GM23338 (cell line): ENCODE data around the gene NTM. TPM values are rescaled to one million over a fixed set of nuclear protein-coding genes. Genes with fewer than 3 reads are reported as not detected.

Experiments used
- ATAC-seq: fragments of 200-7000 bp; cut with Tn5 transposase; 3 replicates; pipeline ENCODE4 v1.9.1; 2020
- DNase-seq: peaks from one replicate; pipeline ENCODE4 v3.0.0-alpha.2; 2015; ENCODE audit warnings: low spot score
- H2AFZ ChIP-seq: fragments of 200-600 bp; sonication (generic); 2 replicates; pipeline ENCODE4 v1.8.0; 2016; ENCODE audit warnings: antibody characterized with exemption, mild to moderate bottlenecking, moderate library complexity
- H3F3A ChIP-seq: fragments of 200-600 bp; sonication (generic); replicated peaks from 2 replicates; pipeline ENCODE4 v1.8.0; 2017; ENCODE audit warnings: antibody characterized with exemption, mixed run types, low read depth
- H3K27ac ChIP-seq: fragments of 200-600 bp; sonication (generic); 2 replicates; pipeline ENCODE4 v1.6.1; 2016; ENCODE audit warnings: low read depth
- H3K27me3 ChIP-seq: fragments of 200-600 bp; sonication (generic); 2 replicates; pipeline ENCODE4 v1.8.0; 2016; ENCODE audit warnings: mild to moderate bottlenecking, mixed run types, moderate library complexity; ENCODE audit not compliant: insufficient read depth
- H3K36me3 ChIP-seq: fragments of 200-600 bp; sonication (generic); 2 replicates; pipeline ENCODE4 v1.8.0; 2016; ENCODE audit warnings: mild to moderate bottlenecking; ENCODE audit not compliant: insufficient read depth
- H3K4me1 ChIP-seq: fragments of 200-600 bp; sonication (generic); 2 replicates; pipeline ENCODE4 v1.8.0; 2016; ENCODE audit warnings: mild to moderate bottlenecking, moderate library complexity; ENCODE audit not compliant: insufficient read depth
- H3K4me2 ChIP-seq: fragments of 200-600 bp; sonication (generic); 2 replicates; pipeline ENCODE4 v1.7.1; 2017; ENCODE audit warnings: mixed run types
- H3K4me3 ChIP-seq: fragments of 200-600 bp; sonication (generic); 2 replicates; pipeline ENCODE4 v1.6.1; 2016; ENCODE audit warnings: mixed run types
- H3K79me2 ChIP-seq: fragments of 200-600 bp; sonication (generic); replicated peaks from 2 replicates; pipeline ENCODE4 v1.8.0; 2017; ENCODE audit warnings: mild to moderate bottlenecking; ENCODE audit not compliant: insufficient read depth
- H3K9me2 ChIP-seq: fragments of 200-600 bp; sonication (generic); 2 replicates; pipeline ENCODE4 v1.8.0; 2017; ENCODE audit not compliant: insufficient read depth
- H4K20me1 ChIP-seq: fragments of 200-600 bp; sonication (generic); replicated peaks from 2 replicates; pipeline ENCODE4 v1.8.0; 2017; ENCODE audit warnings: mild to moderate bottlenecking; ENCODE audit not compliant: insufficient read depth
- H3K27ac Mint-ChIP-seq: 2 replicates; pipeline ENCODE4 v1.8.0; 2020; ENCODE audit warnings: inconsistent platforms, mild to moderate bottlenecking, moderate library complexity, mixed read lengths
- H3K27me3 Mint-ChIP-seq: 3 replicates; pipeline ENCODE4 v1.8.0; 2022; ENCODE audit warnings: low read depth, mild to moderate bottlenecking, moderate library complexity, mixed read lengths, inconsistent platforms; ENCODE audit not compliant: insufficient read depth, poor library complexity
- H3K36me3 Mint-ChIP-seq: 3 replicates; pipeline ENCODE4 v1.8.0; 2021; ENCODE audit warnings: low read depth, mild to moderate bottlenecking, inconsistent platforms, moderate library complexity, mixed read lengths
- H3K4me1 Mint-ChIP-seq: 3 replicates; pipeline ENCODE4 v1.8.0; 2020; ENCODE audit warnings: mild to moderate bottlenecking, inconsistent platforms, mixed read lengths
- H3K4me3 Mint-ChIP-seq: 3 replicates; pipeline ENCODE4 v1.8.0; 2021; ENCODE audit warnings: moderate library complexity, mild to moderate bottlenecking, inconsistent platforms, mixed read lengths
- H3K9me3 Mint-ChIP-seq: 3 replicates; pipeline ENCODE4 v1.8.0; 2020; ENCODE audit warnings: moderate library complexity, mild to moderate bottlenecking, inconsistent platforms, mixed read lengths
- CREB1 ChIP-seq: fragments of 250-450 bp; sonication (Bioruptor Pico); IDR thresholded peaks from 2 replicates; pipeline ENCODE4 v1.5.0; 2020; ENCODE audit warnings: low read depth, mild to moderate bottlenecking, moderate library complexity
- EZH2 ChIP-seq: fragments of 200-600 bp; sonication (generic); IDR thresholded peaks from one replicate; pipeline ENCODE4 v1.8.0; 2017; ENCODE audit warnings: antibody characterized with exemption, mild to moderate bottlenecking, low read depth; ENCODE audit not compliant: unreplicated experiment
- EZH2phosphoT487 ChIP-seq: fragments of 200-600 bp; sonication (generic); IDR thresholded peaks from one replicate; pipeline ENCODE4 v1.8.1; 2018; ENCODE audit warnings: antibody characterized with exemption; ENCODE audit not compliant: unreplicated experiment
- JUNB ChIP-seq: IDR thresholded peaks from one replicate; pipeline ENCODE4 v1.6.1; 2016; ENCODE audit warnings: antibody characterized with exemption; ENCODE audit not compliant: unreplicated experiment
- NANOG ChIP-seq: IDR thresholded peaks from 2 replicates; pipeline ENCODE4 v1.6.1; 2016; ENCODE audit warnings: antibody characterized with exemption, borderline replicate concordance
- POLR2AphosphoS5 ChIP-seq: IDR thresholded peaks from 2 replicates; pipeline ENCODE4 v1.6.1; 2016; ENCODE audit warnings: antibody characterized with exemption, low read depth
- REST ChIP-seq: IDR thresholded peaks from one replicate; pipeline ENCODE4 v1.6.1; 2018; ENCODE audit warnings: antibody characterized with exemption; ENCODE audit not compliant: unreplicated experiment
- STAT1 ChIP-seq: IDR thresholded peaks from one replicate; pipeline ENCODE4 v1.6.1; 2016; ENCODE audit warnings: antibody characterized with exemption; ENCODE audit not compliant: unreplicated experiment
- ZNF331 ChIP-seq: fragments of 250-450 bp; sonication (Bioruptor Pico); IDR thresholded peaks from 2 replicates; pipeline ENCODE4 v1.5.0; 2020; ENCODE audit warnings: low read depth, mild to moderate bottlenecking, moderate library complexity
- polyA plus RNA-seq: library from polyadenylated mRNA; unstranded; fragments of >200 nt; fragmentation: Nextera tagmentation; extraction: Ambion mirVana; gene quantifications from 2 replicates; pipeline ENCODE4 v1.2.1, GENCODE V29; 2016
- total RNA-seq: library from RNA; depleted of rRNA; stranded (reverse); fragments of >200 nt; shearing (Covaris generic); gene quantifications from 2 replicates; pipeline ENCODE4 v1.2.3, GENCODE V29; 2014
- TF ChIP-seq, protein P1 (sequence below): fragments of 250-450 bp; sonication (Bioruptor Pico); IDR thresholded peaks from 2 replicates; pipeline ENCODE4 v1.5.0; 2020; ENCODE audit warnings: mild to moderate bottlenecking, moderate library complexity
- TF ChIP-seq, protein P2 (sequence below), 2 experiments: fragments of 200-600 bp in 1 of 2; sonication (generic) in 1 of 2; conservative IDR thresholded peaks; 2 replicates each; pipeline versions ENCODE4 v1.5.1 to v1.6.1; 2016 to 2017; ENCODE audit warnings: antibody characterized with exemption in 2 of 2, low read depth in 2 of 2, mild to moderate bottlenecking in 2 of 2, moderate library complexity in 1 of 2
- TF ChIP-seq, protein P3 (sequence below): IDR thresholded peaks from 2 replicates; pipeline ENCODE4 v1.6.1; 2016; ENCODE audit warnings: antibody characterized with exemption

Gene NTM
- total and polyA plus RNA-seq, 2 experiments from 2014 or later: 10.6 to 14.6 TPM

DNA sequence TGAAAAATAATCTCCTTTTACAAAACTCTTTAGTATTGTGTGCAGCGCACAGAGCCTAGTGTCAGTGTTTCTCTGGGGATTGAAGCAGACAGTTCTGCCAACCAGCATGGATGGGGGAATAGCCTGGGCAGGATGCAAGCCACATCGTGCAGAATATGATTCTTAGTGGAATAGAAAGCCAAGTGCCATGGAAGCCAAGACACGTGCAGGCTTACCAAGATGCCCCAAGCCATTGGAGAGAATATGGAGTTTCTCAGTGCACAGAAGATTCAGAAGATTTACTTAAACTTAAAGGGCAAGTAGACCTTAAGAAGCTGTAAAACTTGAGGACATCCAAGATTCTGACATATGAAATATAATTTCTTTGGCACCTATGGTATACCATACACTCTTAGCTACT lies 917.6 kb downstream of the NTM start (continued):
- TF ChIP-seq, protein P1, sequence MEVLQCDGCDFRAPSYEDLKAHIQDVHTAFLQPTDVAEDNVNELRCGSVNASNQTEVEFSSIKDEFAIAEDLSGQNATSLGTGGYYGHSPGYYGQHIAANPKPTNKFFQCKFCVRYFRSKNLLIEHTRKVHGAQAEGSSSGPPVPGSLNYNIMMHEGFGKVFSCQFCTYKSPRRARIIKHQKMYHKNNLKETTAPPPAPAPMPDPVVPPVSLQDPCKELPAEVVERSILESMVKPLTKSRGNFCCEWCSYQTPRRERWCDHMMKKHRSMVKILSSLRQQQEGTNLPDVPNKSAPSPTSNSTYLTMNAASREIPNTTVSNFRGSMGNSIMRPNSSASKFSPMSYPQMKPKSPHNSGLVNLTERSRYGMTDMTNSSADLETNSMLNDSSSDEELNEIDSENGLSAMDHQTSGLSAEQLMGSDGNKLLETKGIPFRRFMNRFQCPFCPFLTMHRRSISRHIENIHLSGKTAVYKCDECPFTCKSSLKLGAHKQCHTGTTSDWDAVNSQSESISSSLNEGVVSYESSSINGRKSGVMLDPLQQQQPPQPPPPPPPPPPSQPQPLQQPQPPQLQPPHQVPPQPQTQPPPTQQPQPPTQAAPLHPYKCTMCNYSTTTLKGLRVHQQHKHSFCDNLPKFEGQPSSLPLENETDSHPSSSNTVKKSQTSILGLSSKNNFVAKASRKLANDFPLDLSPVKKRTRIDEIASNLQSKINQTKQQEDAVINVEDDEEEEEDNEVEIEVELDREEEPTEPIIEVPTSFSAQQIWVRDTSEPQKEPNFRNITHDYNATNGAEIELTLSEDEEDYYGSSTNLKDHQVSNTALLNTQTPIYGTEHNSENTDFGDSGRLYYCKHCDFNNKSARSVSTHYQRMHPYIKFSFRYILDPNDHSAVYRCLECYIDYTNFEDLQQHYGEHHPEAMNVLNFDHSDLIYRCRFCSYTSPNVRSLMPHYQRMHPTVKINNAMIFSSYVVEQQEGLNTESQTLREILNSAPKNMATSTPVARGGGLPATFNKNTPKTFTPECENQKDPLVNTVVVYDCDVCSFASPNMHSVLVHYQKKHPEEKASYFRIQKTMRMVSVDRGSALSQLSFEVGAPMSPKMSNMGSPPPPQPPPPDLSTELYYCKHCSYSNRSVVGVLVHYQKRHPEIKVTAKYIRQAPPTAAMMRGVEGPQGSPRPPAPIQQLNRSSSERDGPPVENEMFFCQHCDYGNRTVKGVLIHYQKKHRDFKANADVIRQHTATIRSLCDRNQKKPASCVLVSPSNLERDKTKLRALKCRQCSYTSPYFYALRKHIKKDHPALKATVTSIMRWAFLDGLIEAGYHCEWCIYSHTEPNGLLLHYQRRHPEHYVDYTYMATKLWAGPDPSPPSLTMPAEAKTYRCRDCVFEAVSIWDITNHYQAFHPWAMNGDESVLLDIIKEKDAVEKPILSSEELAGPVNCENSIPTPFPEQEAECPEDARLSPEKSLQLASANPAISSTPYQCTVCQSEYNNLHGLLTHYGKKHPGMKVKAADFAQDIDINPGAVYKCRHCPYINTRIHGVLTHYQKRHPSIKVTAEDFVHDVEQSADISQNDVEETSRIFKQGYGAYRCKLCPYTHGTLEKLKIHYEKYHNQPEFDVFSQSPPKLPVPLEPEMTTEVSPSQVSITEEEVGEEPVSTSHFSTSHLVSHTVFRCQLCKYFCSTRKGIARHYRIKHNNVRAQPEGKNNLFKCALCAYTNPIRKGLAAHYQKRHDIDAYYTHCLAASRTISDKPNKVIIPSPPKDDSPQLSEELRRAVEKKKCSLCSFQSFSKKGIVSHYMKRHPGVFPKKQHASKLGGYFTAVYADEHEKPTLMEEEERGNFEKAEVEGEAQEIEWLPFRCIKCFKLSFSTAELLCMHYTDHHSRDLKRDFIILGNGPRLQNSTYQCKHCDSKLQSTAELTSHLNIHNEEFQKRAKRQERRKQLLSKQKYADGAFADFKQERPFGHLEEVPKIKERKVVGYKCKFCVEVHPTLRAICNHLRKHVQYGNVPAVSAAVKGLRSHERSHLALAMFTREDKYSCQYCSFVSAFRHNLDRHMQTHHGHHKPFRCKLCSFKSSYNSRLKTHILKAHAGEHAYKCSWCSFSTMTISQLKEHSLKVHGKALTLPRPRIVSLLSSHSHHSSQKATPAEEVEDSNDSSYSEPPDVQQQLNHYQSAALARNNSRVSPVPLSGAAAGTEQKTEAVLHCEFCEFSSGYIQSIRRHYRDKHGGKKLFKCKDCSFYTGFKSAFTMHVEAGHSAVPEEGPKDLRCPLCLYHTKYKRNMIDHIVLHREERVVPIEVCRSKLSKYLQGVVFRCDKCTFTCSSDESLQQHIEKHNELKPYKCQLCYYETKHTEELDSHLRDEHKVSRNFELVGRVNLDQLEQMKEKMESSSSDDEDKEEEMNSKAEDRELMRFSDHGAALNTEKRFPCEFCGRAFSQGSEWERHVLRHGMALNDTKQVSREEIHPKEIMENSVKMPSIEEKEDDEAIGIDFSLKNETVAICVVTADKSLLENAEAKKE (CRISPR knock-in tag): no peak
- TF ChIP-seq NANOG: no peak

GRCh38 chr11:132289590-132290256 lies 919.3 kb downstream of the NTM start:
- DNase-seq: no peak
- ATAC-seq: no peak
- Histone ChIP-seq H3K4me1 (no peaks in the 10 kb centered on the region), H2AFZ (no peak overlapping the region), H3K27me3 (no peaks in the 10 kb centered on the region), H3K9me2 (0 out of 2 replicates have a peak, but pooled peaks cover 6% of the 10 kb centered on the region), H3K36me3 (no peaks in the 10 kb centered on the region), H3K4me3 (no peak overlapping the region), H3F3A (no peaks in the 10 kb centered on the region), H3K4me2 (no peak overlapping the region), H3K27ac (no peak overlapping the region), H3K79me2 (no peaks in the 10 kb centered on the region), H4K20me1 (no peaks in the 10 kb centered on the region)
- H3K4me3 Mint-ChIP-seq: no peak overlapping the region
- H3K9me3 Mint-ChIP-seq: no peaks in the 10 kb centered on the region
- no peaks in the 10 kb centered on the region for H3K36me3 Mint-ChIP-seq
- H3K27me3 Mint-ChIP-seq: no peaks in the 10 kb centered on the region
- peaks cover 15% of the 10 kb centered on the region for H3K4me1 Mint-ChIP-seq
- no peak overlapping the region for H3K27ac Mint-ChIP-seq
- TF ChIP-seq REST: no peak
- TF ChIP-seq EZH2: no peak
- no peak for TF ChIP-seq STAT1
- TF ChIP-seq, protein P2, sequence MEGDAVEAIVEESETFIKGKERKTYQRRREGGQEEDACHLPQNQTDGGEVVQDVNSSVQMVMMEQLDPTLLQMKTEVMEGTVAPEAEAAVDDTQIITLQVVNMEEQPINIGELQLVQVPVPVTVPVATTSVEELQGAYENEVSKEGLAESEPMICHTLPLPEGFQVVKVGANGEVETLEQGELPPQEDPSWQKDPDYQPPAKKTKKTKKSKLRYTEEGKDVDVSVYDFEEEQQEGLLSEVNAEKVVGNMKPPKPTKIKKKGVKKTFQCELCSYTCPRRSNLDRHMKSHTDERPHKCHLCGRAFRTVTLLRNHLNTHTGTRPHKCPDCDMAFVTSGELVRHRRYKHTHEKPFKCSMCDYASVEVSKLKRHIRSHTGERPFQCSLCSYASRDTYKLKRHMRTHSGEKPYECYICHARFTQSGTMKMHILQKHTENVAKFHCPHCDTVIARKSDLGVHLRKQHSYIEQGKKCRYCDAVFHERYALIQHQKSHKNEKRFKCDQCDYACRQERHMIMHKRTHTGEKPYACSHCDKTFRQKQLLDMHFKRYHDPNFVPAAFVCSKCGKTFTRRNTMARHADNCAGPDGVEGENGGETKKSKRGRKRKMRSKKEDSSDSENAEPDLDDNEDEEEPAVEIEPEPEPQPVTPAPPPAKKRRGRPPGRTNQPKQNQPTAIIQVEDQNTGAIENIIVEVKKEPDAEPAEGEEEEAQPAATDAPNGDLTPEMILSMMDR (conservative IDR thresholded peaks at IDR 0.05; ENCODE audit: low read depth in 2 of 2): no peak
- no peak for TF ChIP-seq ZNF331 (CRISPR knock-in tag)
- TF ChIP-seq EZH2phosphoT487: no peak
- TF ChIP-seq JUNB: no peak
- TF ChIP-seq NANOG: no peak
- TF ChIP-seq POLR2AphosphoS5: no peak
- TF ChIP-seq, protein P3, sequence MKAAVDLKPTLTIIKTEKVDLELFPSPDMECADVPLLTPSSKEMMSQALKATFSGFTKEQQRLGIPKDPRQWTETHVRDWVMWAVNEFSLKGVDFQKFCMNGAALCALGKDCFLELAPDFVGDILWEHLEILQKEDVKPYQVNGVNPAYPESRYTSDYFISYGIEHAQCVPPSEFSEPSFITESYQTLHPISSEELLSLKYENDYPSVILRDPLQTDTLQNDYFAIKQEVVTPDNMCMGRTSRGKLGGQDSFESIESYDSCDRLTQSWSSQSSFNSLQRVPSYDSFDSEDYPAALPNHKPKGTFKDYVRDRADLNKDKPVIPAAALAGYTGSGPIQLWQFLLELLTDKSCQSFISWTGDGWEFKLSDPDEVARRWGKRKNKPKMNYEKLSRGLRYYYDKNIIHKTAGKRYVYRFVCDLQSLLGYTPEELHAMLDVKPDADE: no peak
- TF ChIP-seq CREB1 (CRISPR knock-in tag): no peak
